Neural cell (in vitro differentiated cells): ENCODE data around the gene HENMT1.

Experiments used
- CTCF ChIP-seq: fragments of 450-650 bp; IDR thresholded peaks from 2 replicates; pipeline ENCODE4 v1.5.1; 2014; ENCODE audit warnings: antibody characterized with exemption, mild to moderate bottlenecking, moderate library complexity; ENCODE audit not compliant: poor library complexity, severe bottlenecking
- EP300 ChIP-seq: fragments of 450-650 bp; conservative IDR thresholded peaks from 2 replicates; pipeline ENCODE4 v1.6.1; 2014; ENCODE audit warnings: antibody characterized with exemption, mild to moderate bottlenecking, moderate library complexity; ENCODE audit not compliant: poor library complexity, severe bottlenecking
- EZH2 ChIP-seq: fragments of 200-600, 300-800 bp; shearing (Covaris generic), sonication (generic); IDR thresholded peaks from 2 replicates; pipeline ENCODE4 v1.6.1; 2014; ENCODE audit warnings: antibody characterized with exemption, low read length, borderline replicate concordance, mild to moderate bottlenecking; ENCODE audit not compliant: insufficient read depth, poor library complexity, severe bottlenecking
- MXI1 ChIP-seq: fragments of 450-650 bp; conservative IDR thresholded peaks from 2 replicates; pipeline ENCODE4 v1.6.1; 2014; ENCODE audit warnings: antibody characterized with exemption, mild to moderate bottlenecking; ENCODE audit not compliant: poor library complexity, severe bottlenecking
- POLR2AphosphoS5 ChIP-seq: IDR thresholded peaks from 2 replicates; pipeline ENCODE4 v1.6.1; 2012
- REST ChIP-seq: IDR thresholded peaks from 2 replicates; pipeline ENCODE4 v1.6.1; 2012; ENCODE audit warnings: borderline replicate concordance
- SMC3 ChIP-seq: fragments of 450-650 bp; conservative IDR thresholded peaks from 2 replicates; pipeline ENCODE4 v1.6.1; 2014; ENCODE audit warnings: antibody characterized with exemption, mild to moderate bottlenecking, moderate library complexity; ENCODE audit not compliant: poor library complexity

GRCh38 chr1:108617724-108618056 lies 43.2 kb downstream of the HENMT1 start:
- TF ChIP-seq SMC3: no peak
- no peak for TF ChIP-seq CTCF
- no peak for TF ChIP-seq POLR2AphosphoS5
- no peak for TF ChIP-seq EZH2
- no peak for TF ChIP-seq EP300
- no peak for TF ChIP-seq REST
- no peak for TF ChIP-seq MXI1
